Stimulated activated CD4-positive, alpha-beta T cell treated with anti-CD3 and anti-CD28 coated beads, Interleukin-15, amount 100 ng/mL, for 1 hour (primary cell): ENCODE data around the gene MORN1.
"Not testable (repeated sequence)": the region's sequence is repeated elsewhere in the genome, so short reads cannot be mapped to it uniquely, and the experiment has no call there.

Experiments
- DNase-seq, 2 donors: peaks; one replicate each; pipeline ENCODE4 v3.0.0-alpha.2; 2020; ENCODE audit warnings: low read depth in 1 of 2, low spot score in 1 of 2

MORN1 gene

DNA sequence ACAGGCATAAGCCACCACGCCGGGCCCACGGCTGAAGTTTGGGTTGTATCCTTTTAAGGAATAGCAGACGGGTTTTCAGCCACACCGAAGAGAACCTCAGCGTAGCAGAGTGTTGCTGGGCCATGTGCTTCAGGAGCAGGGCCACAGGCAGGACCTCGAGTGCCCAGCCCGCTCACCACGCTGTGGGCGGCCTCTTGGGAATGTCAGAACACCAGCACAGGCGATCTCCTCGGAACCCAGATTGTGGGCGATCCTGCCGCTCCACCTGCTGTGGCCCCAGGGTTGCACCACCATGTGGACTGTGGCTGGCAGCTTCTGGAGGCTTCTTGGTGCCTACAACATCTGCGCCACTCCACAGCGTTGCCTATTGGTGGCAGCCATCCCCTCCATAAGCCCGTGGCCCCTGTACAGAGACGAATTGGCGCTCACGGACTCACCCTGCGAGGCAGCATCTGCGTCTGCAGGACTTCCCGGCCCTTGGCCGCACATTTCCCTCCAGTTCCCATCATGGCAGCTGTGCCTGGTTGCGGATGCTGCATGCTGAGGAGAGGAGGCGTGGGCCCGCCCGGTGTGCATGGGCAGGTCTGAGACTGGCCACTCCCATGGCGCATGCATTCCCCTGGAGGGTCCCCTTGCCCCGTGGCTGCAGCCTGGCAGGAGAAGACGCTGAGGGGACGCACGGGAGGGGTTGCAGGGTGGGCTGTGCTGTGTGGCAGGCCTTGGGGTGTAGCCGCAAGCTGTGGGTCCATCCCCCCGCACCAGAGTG lies 93.9 kb downstream of the MORN1 start:
- DNase-seq: no peak

- DNase-seq: no peak
Observed at GRCh38 chr1:2296614-2297013, 94.7 kb downstream of the MORN1 start.

DNA sequence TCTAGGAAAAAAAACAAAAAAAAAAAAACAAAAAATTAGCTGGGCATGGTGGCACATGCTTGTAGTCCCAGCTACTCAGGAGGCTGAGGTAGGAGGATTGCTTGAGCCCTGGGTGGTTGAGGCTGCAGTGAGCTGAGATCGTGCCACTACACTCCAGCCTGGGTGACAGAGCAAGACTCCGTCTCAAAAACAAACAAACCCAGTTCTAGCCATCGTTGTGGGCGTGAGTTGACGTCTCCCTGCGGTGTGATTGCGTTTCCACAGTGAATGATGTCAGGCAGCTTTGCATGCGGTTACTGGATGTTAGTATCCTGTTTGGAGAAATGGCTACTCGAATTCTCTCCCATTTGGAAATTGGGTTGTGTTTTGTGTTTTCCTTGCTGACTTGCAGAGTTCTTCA lies 95.1 kb downstream of the MORN1 start:
- not testable (repeated sequence) for DNase-seq

DNA sequence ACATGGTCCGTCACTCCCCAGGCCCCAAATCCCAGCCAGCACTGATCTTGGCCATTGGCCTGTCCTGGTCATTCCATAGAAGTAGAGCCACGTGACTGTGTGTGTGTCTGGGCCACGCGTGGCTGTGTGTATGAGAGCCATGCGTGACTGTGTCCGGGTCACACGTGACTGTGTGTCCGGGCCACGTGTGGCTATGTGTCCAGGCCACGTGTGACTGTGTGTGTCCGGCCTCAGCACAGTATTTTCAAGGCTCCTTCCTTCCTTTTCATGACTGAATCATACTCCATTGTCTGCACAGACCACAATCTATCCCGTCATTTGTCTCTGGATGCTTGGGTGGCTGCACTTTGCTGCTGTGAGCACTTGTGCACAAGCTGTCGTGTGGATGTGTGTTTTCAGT lies 95.8 kb downstream of the MORN1 start:
- no peak for DNase-seq

- no peak for DNase-seq
Observed at GRCh38 chr1:2294725-2295078, 96.7 kb downstream of the MORN1 start.

DNA sequence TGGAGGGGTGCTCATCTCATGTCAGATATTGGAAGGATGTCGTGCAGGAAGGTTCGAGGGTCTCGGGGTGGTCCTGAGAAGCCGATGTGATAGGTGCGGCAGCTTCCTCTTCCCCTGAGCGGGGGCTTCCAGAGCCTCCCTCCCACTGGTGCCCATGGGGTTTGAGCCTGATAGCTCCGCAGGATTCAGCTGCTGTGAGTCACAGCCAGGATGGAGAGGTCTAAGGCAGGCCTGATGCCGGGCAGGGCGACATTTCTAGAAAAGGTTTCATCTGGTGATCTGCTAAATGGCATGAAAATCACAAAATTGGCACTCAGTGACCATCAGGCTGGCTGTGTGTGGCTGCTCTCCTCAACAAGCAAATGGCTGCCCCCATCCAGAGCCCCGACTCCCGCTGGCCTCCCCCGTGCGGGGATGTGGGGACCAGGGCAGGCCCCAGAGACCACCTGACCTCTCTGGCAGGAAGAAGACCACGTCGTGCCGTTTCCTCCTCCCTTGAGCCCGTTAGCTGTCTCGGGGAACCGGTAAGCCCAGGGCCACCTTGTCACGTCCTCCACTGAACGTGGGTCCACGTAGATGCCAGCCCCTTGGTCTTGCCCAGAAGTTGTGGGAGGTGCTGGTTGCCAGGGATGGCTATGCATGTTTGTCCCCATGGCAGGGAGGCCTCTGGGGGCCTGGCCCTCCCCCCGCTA lies 97.2 kb downstream of the MORN1 start:
- no peak for DNase-seq

- no peak for DNase-seq
Observed at GRCh38 chr1:2292725-2293450, 98.5 kb downstream of the MORN1 start.

DNA sequence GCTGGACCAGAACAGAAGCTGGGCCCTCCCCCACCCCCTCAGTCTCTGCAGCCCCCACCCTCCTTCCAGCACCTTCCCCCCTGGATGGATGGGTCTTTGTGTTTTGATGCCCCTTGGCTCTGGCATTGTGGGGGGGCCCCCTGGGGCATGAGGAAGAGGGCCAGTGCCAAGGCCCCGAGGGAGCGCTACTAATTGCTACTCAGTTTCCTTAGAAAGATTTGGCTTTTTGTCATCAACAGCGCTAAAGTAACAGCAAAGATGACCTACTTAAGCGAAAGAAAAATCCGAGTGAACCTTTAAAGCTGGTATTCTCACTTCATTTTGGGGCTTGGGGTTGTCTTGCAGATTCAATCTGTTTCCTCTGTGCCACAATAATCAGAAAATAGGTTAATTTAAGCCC lies 99.8 kb downstream of the MORN1 start:
- no peak for DNase-seq

DNA sequence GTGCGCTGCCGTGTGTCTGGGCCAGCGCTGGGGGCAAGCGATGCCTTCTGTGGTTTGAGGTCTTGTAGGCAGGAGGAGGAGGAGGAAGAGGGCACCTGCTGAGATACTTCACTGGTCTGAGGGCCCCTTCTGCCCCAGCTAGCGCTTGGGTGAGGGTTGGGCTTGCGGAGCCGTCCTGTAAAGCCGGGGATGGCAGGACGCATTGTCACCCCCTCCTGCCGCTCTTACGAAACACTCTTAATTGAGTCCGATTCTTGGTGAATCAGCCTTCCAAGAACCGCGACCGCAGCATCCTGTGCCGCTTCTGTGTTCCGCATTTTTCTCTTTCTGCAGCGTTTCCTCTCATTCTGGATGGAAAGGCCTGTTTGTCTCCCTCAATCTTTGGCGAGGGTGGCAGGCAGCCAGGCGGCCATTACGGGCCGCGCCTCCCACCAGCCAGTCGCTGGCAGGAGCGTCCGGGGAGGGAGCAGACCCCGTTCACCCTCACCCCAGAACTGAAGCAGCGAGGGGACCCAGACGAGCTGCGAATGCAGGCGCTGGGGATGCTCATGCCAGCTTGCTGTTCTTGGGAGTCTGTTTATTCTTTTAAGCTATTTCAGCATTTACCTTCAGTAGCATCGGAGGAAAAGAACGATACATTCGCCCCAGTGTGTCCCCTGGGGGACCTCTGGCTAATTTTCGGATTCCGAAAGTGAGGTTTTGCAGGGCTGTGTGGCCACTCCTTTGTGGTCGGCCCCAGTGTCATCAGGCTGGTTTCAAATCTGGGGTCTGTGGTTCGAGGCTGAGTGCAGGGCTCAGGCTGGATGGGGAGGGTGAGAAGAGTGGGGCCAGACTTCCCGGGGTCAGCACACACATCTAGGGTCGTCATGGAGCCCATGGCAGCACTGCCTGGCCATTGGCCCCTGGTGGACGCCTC lies 100.5 kb downstream of the MORN1 start:
- DNase-seq: peak; percentile 58 to 59

DNA sequence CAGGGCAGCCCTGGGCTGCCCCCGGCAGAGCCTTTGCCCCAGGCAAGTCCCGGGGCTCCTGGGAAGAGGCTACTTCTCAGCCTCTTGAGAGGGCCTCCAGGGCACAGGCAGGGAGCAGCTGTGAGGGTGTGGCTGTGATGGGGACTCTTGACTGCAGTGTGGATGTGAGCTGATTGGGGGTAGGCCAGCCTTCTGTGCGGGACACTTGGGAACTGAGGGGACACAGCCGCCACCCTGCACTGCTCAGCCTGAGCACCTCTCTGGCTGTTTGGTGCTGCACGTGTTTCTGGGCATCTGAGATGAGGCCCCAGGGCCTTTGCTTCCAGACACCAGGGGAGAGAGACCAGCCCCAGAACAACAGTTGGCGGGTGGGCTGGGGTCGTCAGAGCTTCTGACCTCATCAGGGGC lies 101.2 kb downstream of the MORN1 start:
- no peak for DNase-seq

- no peak for DNase-seq
Observed at GRCh38 chr1:2289607-2290006, 101.7 kb downstream of the MORN1 start.

DNA sequence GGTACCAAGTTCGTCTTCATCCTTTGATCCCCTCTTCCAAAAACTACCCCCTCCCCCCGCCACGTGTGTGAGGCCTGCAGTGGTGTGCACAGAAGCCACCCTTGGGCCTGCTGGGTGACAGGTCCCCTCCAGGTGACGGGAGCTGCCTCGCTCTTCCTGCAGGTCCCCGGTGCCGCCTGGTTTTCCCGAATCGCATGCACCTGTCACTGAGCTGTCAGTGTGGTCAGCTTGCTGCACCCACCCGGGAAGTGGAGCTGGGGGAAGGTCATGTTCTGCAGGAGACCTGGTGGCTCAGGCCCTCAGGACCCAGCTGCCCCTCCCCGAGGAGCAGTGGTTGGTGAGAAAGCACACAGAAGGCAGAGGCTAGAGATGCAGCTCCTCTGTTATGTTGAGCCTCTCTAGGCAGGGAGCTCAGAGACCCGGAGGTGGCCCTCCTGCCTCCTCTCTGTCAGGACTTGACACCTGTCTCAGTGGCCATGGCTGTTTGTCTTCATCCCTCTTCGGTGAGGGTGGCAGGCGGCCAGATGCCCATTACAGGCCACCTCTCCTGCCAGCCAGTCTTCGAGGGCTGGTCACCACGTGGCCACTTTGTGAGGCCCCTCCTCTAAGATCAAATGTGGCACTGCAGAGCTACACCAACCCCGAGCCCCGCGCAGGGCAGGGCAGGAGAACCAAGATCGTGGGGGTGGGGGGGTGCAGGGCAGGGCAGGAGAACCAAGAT lies 102.4 kb downstream of the MORN1 start:
- no peak for DNase-seq

GRCh38 chr1:2288311-2288710 lies 103.0 kb downstream of the MORN1 start:
- DNase-seq: no peak

GRCh38 chr1:2287649-2288048 lies 103.7 kb downstream of the MORN1 start:
- no peak for DNase-seq

DNA sequence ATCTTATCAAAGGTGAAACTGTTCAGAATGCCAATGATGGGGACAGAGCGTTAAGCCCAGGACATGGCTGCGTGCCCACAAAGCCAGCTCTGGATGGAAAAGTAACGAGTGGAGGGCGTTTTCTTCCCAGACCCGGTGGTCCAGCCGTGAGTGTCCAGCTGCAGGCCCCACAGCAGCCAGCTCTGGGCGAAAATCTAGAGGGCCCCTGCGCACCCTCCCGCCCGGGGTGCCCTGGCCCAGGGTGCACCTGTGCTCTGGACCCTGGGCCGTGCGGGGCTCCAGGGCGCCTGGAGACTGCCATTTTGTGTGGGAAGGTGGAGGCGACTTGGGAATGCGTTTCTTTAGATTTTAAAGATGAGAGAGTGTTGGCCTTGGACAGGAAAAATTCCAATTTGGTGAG lies 104.4 kb downstream of the MORN1 start:
- no peak for DNase-seq

GRCh38 chr1:2284932-2285331 lies 106.4 kb downstream of the MORN1 start:
- DNase-seq: no peak

- DNase-seq: no peak
Observed at GRCh38 chr1:2283991-2284895, 107.1 kb downstream of the MORN1 start.

- no peak for DNase-seq
Observed at GRCh38 chr1:2283371-2283990, 107.9 kb downstream of the MORN1 start.
